HG03558 (cell line): ENCODE data around the gene HEBP1.
"Not testable (repeated sequence)": the region's sequence is repeated elsewhere in the genome, so short reads cannot be mapped to it uniquely, and the experiment has no call there.

Source experiments
- ATAC-seq: cut with Tn5 transposase; IDR thresholded peaks from one replicate; pipeline ENCODE4 v1.9.1; 2021; ENCODE audit warnings: moderate number of reproducible peaks; ENCODE audit not compliant: unreplicated experiment; ENCODE audit errors: extremely low read depth

The HEBP1 gene, protein sequence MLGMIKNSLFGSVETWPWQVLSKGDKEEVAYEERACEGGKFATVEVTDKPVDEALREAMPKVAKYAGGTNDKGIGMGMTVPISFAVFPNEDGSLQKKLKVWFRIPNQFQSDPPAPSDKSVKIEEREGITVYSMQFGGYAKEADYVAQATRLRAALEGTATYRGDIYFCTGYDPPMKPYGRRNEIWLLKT

GRCh38 chr12:12999959-13000615, at the start of gene HEBP1:
Gene HEBP1 (minus strand): TSS chr12:13000265. CDS start chr12:13000114, 151 bp downstream.
- peak; percentile 51 for ATAC-seq

DNA sequence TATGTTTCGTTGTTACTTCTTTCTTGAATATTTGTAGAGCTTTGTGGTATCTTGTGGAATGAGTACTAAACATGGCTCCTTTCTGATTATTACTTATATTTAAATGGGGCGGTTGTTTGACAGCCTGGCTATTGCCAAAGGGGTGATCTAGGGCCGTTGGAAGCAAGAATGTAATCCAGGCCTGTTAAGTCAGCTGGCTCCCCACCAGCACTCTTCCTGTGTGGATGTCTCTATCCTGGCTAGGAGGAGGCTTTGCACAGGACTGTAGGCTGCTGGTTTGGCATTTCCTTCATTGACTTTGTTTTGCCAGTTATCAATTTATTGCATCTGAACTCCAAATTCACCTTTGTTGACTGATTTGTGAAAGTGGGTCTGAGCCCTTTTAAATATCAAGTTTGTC, 49.8 kb upstream of the HEBP1 start:
- no peak for ATAC-seq

GRCh38 chr12:13046964-13047363, 46.9 kb upstream of the HEBP1 start:
- no peak for ATAC-seq

DNA sequence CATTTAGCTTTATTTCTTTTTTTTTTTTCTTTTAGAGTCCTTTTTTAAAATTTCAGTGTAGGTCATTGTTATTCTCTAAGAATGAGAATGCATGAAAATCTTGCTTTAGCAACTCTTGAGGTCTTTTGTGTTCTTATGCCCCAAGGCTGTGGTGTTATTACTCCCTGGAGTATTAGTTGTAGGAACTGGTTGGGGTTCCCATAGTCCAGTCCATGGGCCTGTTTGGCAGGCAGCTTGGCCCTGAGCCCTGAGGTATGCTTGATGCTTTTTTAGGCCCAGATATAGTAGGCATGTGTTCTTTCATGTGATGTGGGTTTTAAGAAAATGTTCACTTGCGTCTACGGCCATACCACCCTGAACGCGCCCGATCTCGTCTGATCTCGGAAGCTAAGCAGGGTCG, 45.8 kb upstream of the HEBP1 start:
- no peak for ATAC-seq

DNA sequence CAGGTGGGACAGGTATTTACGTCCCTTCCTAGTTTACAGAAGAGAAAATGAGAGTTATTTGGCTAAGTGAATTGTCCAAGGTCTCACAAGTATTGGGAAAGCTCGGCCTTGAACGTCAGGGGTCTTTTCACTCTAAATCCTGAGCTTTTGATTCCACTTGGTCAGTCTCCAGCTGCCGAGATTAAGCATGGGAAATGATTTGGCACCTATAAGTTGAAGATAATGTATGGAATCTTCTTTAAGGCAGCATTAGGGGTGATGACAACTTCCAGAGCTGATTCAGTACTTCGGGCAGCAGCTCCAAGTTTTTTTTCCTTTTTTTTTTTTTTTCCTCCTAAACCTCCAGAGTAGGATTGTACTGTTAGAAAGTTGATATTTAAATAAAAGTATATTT, 44.8 kb upstream of the HEBP1 start:
- ATAC-seq, result no peak

- ATAC-seq, result peak; percentile 44
These were observed 44.2 kb upstream of the HEBP1 start, which contains the start of gene FAM234B for GRCh38 chr12:13044002-13044905. Gene FAM234B (plus strand): TSS chr12:13044381. CDS start chr12:13044404, 23 bp downstream.

DNA sequence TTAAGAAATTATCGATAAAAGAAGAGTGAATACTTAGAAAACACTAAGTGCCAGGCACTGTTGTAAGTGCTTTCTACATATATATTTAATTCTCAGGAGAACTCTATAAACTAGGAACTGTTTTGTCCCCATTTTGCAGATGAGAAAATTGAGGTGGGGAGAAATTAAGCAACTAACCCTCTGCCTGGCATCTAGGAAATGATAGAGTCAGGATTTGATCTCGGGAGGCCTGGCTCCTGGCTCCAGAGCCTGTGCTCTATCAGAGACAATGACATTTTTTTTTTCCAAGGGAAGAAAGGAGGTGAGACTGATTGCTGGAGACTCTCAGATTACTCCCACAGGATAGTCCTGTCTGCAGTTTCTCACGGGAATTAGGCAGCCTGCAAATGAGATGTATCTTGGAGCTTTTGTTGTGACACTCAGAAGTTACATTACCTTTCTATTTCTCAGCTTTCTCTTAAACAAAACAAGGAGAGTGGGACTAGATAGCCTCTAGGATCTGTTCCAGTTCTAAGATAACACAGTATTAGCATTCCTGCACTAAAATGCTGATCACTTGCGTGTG, 42.7 kb upstream of the HEBP1 start:
- no peak for ATAC-seq

- ATAC-seq, result no peak
These were observed 41.2 kb upstream of the HEBP1 start for GRCh38 chr12:13041224-13041623.

DNA sequence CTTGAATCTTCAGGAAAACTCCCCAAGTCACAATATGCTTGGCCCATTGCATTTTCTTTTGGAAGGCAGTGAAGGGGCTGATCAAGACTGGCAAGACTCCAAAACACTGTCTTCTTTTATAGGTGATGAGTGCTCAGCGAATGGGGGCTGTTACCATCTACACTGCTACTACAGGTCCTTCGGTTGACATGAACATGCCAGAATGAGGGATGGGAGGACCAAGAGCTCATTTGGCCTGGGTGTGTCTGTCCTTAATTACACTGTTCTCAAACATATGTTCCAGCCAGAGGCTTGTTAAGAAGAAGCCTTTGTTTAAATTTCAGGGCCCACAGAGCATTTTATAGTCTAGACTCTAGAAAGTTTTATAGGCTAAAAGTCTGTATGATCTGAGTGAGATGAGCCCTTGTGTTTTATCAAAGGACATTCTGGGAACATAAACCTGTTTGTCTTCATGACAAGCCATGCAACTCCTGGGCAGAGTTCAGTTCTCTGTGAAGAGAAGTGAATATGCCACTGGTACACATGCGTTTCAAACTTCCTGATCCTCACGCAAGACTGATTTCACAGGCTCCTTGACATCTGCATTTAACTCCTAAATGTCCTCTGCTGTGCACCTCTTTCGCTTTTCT, 39.4 kb upstream of the HEBP1 start:
- no peak for ATAC-seq

- no peak for ATAC-seq
These were observed 38.6 kb upstream of the HEBP1 start for GRCh38 chr12:13038491-13039161.

DNA sequence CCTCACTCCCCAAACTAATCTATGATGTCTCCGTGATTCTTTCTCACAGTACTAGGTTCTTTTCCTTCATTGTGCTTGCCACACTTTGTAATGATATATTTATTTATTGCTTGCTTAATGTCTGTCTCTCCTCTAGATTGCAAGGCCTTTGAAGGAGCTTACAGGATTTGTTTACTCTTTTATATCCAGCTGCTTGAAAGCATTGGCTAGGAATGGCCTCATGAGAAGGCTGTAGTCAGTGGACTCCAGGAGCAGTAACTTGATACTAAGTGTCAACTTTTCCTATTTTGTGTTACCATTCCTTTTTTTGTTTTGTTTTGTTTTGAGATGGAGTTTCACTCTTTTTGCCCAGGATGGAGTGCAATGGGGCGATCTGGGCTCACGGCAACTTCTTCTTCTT, 36.8 kb upstream of the HEBP1 start:
- ATAC-seq, result no peak

GRCh38 chr12:13035335-13035734, 35.3 kb upstream of the HEBP1 start:
- ATAC-seq, result not testable (repeated sequence)

DNA sequence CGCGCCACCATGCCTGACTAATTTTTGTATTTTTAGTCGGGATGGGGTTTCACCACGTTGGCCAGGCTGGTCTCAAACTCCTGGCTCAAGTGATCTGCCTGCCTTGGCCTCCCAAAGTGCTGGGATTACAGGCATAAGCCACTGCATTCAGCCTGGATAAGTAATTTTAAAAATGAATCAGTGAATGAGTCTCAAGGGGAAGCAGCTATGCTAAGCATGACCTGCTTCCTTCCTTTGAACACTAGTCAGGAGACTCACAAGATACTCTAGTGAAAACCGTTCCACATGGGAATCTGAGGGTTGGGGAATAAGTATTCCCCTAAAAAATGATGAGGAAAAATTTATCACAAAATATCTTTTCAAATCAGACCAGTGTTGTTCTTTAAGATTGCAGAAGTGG, 33.4 kb upstream of the HEBP1 start:
- no peak for ATAC-seq

DNA sequence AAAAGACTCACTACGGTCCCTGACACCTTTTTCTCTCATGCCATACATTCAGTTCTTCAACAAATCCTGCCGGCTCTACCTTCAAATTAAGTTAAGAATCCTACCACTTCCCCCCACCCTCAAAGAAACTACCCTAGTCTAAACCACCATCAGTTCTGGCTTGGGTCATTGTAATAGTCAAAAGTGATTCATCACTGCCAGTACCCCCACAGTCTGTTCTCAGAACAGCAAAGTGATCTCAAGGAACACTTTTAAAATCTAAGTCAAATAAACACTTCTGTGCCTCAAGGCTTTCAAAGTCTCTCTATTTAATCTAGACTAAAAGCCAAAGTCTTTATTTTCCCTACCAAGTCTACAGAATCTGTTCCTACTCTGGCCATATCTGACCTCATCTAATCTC, 32.1 kb upstream of the HEBP1 start:
- ATAC-seq, result no peak

DNA sequence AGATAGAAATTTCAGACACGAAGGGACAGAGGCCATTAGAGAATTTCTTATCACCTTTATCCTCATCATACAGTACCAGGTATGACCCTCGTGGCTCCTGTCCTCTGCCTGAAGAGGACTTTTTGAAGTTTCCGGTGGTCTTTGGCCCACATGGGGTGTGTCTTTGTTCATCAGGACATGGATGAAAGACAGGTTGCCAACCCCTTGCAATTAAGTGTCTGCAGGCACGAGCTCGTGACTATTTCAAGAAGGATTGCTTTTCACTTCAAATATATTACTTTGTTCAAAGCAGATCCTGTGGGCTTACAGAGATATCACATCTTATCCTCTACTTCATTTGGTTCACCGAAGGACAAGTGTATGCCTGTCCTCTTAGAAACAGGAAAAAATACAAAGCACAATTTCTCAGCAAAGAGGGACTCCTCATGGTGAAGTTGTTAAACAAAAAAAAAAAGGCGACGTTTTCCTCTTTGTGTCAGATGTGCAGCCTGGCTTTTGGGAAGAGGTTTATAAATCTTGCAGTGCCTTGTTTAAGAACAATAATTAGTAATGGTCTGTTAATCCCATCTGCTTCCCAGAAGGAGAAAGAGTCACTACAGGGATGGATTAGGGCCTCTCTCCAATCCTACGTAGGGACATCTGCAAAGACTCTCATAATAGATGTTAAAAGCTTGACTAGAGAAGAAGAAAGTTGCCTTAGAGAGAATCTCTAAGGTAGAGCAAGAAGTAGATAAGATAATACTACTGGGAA, 30.7 kb upstream of the HEBP1 start:
- no peak for ATAC-seq

- no peak for ATAC-seq
These were observed 28.9 kb upstream of the HEBP1 start for GRCh38 chr12:13028825-13029570.

- ATAC-seq, result no peak
These were observed 27.4 kb upstream of the HEBP1 start for GRCh38 chr12:13027508-13027907.

DNA sequence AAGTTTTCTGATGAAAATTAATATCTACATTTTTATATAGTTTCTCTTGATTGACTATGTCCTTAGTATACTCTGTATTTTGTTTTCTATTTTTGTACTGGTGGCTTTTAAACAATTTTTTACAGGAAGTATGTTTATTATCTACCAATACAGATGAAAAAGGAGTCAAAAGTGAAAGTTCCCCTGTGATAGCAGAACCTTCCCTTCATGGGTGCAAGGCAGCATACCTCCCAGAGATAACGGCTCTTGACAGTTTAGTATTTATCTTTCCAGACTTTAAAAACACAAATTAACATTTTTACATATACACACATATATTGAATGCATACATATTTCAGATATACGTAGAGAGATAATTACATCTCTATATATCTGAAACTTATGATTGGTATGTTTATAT, 27.0 kb upstream of the HEBP1 start:
- no peak for ATAC-seq
